GM19452 (cell line): Measurements from ENCODE around the gene CD74.
"Not testable (repeated sequence)": the region's sequence is repeated elsewhere in the genome, so short reads cannot be mapped to it uniquely, and the experiment has no call there.

ENCODE experiments used
- ATAC-seq: cut with Tn5 transposase; IDR thresholded peaks from one replicate; pipeline ENCODE4 v1.9.1; 2021; ENCODE audit not compliant: unreplicated experiment

CD74 gene

DNA sequence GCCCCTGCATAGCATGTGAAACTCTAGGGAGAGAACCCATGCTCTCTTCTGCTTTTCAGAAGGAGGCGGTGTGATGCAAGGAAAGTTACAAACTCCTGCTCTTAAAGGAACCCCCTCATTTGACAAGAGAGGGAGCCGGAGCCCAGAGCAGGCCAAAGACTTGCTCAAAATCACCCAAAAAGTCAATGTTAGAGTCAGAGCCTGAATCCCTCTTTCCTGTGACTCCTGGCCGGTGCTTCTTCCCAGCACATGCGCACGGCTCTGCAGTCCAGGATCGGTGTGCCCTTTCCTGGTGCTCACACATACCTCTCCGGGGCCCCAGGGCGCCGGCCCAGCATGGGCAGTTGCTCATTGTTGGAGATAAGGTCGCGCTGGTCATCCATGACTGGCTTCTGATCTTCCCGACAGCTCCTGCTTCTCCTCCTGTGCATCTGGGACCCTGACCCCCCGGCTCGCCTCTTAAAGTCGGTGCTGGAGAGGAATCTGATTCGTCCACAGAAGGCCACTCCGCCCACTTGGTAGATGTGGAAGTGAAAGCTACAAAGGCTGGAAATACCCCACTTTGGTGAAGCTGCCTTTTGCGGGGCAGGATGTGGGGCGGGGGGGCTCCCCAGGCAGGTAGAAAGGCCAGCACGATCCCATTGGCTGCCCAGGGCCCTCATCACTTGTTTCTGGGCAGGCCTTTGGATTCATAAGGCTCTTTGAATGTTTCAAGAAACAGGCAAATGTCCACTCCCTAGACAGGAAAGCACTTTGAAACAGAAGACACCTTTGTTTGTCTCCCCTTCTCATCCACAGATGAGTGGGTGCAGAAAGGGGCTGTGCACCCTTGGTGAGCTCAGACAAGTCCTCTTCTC lies at the start of gene CD74:
Gene CD74, minus strand, starts transcription at position 592 of the 857 bp plus-strand sequence. Its CDS starts 161 bp downstream, at position 431.
- peak; percentile 69 for ATAC-seq

GRCh38 chr5:150461231-150461630 lies 48.5 kb upstream of the CD74 start:
- ATAC-seq: peak; percentile 89

DNA sequence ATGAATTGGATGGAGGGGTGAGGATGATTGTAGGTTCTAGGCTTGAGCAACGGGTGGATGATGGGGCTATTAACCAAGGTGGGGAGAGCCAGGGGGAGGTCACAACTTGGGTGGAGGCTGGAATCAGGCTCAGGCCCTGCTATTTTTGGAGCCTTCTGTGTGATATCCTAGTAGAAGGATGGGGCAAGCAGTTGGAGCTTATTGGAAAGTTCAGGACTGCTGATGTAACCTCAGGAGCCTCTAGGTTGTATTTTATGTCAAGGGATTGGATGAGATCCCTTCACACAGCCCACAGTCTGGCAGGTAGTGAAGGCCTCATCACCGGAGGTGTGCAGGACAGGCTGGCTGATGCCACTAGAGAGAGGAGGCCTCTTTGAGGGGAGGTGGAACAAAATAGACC lies 48.1 kb upstream of the CD74 start:
- no peak for ATAC-seq

GRCh38 chr5:150458802-150459557 lies 46.3 kb upstream of the CD74 start:
- peak; percentile 65 for ATAC-seq

- ATAC-seq: no peak
These were observed 45.0 kb upstream of the CD74 start for GRCh38 chr5:150457562-150458240.

DNA sequence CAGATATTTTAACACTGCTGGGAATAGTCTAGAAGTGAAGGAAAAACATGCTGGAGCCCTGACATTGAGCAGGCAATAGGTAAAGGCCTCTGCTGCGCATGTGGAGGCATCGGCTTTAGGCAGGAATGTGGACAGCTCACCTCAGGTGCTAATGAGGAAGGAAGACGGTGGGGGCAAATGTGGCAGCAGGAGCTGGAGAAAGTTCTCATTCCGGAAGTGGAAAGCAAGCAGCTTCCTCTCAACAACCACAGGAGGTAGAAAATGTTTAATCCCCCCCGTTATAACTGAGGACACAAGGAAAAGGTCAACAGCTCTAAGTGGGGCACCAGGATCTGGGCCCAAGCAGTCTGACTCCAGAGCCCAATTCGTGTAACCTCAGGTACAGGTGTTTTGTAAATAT lies 44.4 kb upstream of the CD74 start:
- no peak for ATAC-seq

GRCh38 chr5:150454492-150455229 lies 42.0 kb upstream of the CD74 start:
- no peak for ATAC-seq

- ATAC-seq: not testable (repeated sequence)
These were observed 41.3 kb upstream of the CD74 start for GRCh38 chr5:150454027-150454426.

DNA sequence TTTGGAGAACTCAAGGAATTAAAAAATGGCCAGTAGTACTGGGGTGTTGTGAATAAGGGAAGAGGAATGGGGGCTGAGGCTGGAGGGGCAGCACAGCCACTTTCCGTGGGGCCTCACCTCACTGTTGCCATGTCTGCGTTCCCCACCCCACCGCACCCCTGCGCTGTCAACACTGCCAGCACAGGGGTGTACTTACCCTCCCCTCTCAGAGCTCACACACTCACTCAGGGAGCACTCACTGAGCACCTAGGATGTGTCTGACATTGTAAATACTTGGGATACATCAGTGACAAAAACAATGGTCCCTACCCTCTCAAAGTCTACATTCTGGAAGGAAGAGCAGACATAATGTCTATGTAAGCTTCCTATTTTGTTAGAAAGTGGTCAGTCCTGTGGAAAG lies 40.2 kb upstream of the CD74 start:
- ATAC-seq: no peak

DNA sequence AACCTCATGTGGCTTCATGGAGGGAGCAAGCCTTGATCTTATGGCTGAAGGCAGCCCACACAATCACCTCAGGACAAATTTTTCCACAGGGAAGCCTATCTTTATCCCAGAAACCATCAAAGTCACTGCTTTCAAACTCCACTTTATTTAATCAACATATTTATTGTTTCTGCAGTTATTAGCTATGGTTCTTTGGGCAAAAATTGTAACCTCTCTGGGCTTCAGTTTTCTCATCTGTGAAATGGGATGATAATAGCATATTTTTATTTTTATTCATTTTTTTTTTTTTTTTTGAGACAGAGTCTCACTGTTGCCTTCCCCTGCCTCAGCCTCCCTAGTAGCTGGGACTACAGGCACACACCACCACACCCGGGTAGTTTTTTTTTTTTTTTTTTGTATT lies 38.9 kb upstream of the CD74 start:
- ATAC-seq: no peak

DNA sequence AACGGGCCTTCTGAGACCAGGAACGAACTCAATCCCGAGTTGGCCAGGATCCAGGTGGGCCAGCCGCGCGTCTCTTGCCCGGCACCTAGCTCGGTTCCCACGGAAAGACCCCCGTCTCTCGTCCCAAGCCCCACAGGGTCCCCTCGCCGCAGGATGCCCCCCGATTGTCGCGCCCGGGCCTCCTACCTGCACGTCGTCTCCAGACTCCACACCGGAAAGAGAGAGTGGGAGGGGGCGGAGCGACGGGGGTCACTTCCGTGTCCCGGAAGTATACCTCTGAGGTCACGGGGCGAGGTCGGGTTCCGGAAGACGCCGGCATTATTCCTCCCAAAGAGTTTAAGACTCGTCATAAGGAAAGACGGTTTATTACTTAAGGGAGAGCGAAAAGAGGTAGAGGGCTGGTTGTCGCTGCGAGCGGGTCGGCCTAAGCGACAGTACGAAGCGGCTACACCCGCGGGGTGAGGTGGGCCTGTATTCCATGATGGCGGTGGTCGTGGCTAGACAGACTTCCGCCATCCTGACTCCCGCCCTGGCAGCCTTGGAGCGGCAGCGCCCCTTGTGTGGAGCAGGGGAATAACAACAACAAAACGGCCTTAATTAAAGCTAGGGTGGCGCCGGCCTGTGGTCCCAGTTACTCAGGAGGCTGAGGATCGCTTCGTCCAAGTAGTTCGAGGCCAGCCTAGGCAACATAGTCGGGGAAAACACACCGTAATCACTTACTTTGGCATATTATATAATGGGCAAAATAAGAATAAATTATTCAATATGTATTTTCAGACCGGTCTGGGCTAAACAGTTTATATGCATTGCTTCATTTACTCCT lies 37.0 kb upstream of the CD74 start, which contains the start of gene RPS14:
Gene RPS14, minus strand, starts transcription at position 223 of the 823 bp plus-strand sequence. CDS start 2,006 bp downstream, outside the sequence.
- peak; percentile 95 for ATAC-seq

- peak; percentile 33 for ATAC-seq
These were observed 36.3 kb upstream of the CD74 start for GRCh38 chr5:150448952-150449516.

- no peak for ATAC-seq
These were observed 35.6 kb upstream of the CD74 start for GRCh38 chr5:150448334-150448733.

DNA sequence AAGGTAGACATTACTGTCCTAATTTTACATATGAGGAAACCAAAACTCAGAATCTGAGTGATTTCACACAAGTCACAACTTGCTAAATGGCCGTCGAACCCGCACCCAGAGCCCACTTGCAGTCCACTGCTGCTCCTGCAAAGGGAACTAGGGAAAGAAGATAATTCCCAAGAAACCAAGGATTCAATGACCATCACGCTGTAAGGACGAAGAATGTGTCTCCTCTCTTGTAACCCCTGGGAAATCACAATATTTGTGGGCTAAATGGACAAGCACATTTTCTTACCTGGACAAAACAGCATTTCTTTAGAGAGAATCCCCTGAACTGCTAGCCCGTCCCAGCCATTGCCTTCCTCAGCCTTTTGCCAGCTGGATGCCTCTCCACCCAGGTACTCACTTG lies 34.5 kb upstream of the CD74 start:
- no peak for ATAC-seq

GRCh38 chr5:150446583-150446982 lies 33.9 kb upstream of the CD74 start:
- no peak for ATAC-seq

GRCh38 chr5:150446088-150446487 lies 33.4 kb upstream of the CD74 start:
- no peak for ATAC-seq

GRCh38 chr5:150444770-150445169 lies 32.1 kb upstream of the CD74 start:
- no peak for ATAC-seq

DNA sequence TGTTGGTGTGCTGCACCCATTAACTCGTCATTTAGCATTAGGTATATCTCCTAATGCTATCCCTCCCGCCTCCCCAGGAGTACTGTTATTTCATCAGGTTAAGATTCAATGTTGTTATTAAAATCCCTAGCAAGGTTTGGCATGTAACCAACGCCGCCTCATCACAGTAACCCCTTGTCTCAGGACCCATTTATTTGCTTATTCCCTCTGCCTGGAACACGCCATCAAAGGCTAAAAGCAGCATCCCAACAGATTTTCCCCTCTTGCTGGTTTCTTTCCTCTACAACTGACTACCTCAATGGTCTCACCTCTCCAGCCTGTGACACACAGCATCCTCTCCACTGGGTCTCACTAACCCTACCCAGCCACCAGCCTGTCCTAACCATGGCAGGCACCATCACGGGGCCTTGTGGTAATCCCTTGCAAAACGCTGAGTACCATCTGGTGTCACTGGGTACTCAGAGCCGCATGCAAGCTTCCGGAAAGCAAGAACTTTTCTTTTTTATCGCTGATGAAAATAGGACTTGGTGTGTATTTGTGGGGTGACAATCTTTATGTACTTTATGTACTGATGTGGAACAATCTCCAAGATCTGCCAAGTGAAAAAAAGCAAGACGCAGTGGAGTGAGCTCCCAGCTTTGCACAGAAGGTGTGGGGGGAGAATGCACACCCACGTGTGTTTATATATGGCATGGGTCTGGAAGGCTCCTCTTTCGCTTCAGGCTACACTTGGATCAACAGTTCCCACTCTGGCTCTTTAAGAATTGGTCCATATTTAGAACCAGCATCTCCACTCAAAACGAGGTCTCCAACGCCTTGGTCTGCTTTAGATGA lies 30.7 kb upstream of the CD74 start:
- no peak for ATAC-seq

DNA sequence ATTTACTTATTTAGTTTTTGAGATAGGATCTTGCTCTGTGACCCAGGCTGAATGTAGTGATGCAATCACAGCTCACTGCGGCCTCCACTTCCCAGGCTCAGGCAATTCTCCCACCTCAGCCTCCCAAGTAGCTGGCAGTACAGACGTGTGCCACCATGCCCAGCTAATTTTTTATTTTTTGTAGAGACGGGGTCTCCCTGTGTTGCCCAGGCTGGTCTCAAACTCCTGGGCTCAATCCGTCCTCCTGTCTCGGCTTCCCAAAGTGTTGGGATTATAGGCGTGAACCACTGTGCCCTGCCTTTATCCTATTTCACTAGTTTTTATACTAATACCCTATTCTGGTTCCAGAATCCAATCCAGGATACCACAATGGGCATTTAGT lies 30.0 kb upstream of the CD74 start:
- ATAC-seq: no peak
